DOHH2 (cell line): Measurements from ENCODE around the gene IFRD1.

ENCODE experiments used
- CTCF ChIP-seq: fragments of 200-600 bp; sonication (generic); IDR thresholded peaks from one replicate; pipeline ENCODE4 v1.5.1; 2014; ENCODE audit warnings: antibody characterized with exemption, mild to moderate bottlenecking, low read depth, low read length; ENCODE audit not compliant: poor library complexity, severe bottlenecking
- EZH2phosphoT487 ChIP-seq: fragments of 200-600 bp; sonication (generic); IDR thresholded peaks from 2 replicates; pipeline ENCODE4 v1.6.1; 2017; ENCODE audit warnings: borderline replicate concordance, mild to moderate bottlenecking, antibody characterized with exemption, low read length, moderate library complexity, mixed read lengths

DNA sequence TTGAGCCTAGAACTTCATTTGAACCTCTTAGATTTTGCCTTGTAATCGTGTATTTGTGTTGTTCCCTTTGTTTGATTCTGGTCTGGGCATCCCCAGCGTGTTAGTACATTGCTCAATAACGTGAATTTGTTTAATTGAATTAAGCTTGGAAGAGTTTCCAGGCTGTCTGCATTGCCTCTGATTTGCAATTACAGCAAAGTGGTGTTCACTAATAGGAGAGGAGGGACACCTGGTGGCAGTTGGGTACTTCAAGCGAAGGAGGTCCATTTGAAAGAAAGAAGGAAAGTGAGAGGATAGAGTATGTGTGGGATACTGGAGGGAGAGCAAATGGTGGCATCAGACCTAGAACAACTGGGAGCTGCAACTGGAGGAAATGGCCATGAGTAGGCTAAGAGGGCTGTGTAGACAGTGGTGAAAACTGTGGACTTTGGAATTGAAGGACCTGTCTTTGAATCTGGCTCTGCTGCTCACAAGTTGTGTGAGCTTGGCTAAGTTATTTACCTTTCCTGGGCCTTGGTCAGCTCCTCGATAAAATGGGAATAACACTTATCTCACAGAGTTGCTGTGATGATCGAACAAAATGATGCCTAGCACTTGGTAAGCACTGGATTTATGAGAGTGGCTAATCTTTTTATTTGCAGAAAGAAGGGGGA, 45.7 kb downstream of the IFRD1 start:
- TF ChIP-seq CTCF, result peak; percentile 90
- no peak for TF ChIP-seq EZH2phosphoT487
